OCI-LY3 (cell line): ENCODE results near the gene SLIT1.

ENCODE experiments used
- H2AFZ ChIP-seq: fragments of 200-600, 300-600 bp; shearing (Covaris generic); 2 replicates; pipeline ENCODE4 v1.6.0; 2014; ENCODE audit warnings: antibody characterized with exemption, low read depth, low read length
- H3K27ac ChIP-seq: fragments of 200-600, 300-600 bp; sonication (generic); 2 replicates; pipeline ENCODE4 v1.5.1; 2014; ENCODE audit warnings: mild to moderate bottlenecking, low read length, moderate library complexity, mixed read lengths
- H3K27me3 ChIP-seq: fragments of 200-600, 300-600 bp; sonication (generic); 2 replicates; pipeline ENCODE4 v1.6.1; 2014; ENCODE audit warnings: low read depth, low read length, mixed read lengths
- H3K36me3 ChIP-seq: fragments of 200-600, 300-600 bp; sonication (generic); replicated peaks from 2 replicates; pipeline ENCODE3; 2014; ENCODE audit warnings: low read depth, low read length, mixed read lengths
- H3K4me1 ChIP-seq: fragments of 300-600, 200-600 bp; sonication (generic); 2 replicates; pipeline ENCODE4 v1.6.1; 2014; ENCODE audit warnings: low read length, mixed read lengths
- H3K4me2 ChIP-seq: fragments of 200-600, 300-600 bp; sonication (generic); 2 replicates; pipeline ENCODE4 v1.6.1; 2014; ENCODE audit warnings: low read length, mixed read lengths
- H3K4me3 ChIP-seq: fragments of 300-600, 200-600 bp; sonication (generic); 2 replicates; pipeline ENCODE4 v1.5.1; 2014; ENCODE audit warnings: antibody characterized with exemption, mild to moderate bottlenecking, low read length, moderate library complexity
- H3K79me2 ChIP-seq: fragments of 300-600, 200-600 bp; shearing (Covaris generic); 2 replicates; pipeline ENCODE4 v1.6.1; 2014; ENCODE audit warnings: mild to moderate bottlenecking, low read length, mixed read lengths
- H3K9ac ChIP-seq: fragments of 300-600, 200-600 bp; shearing (Covaris generic); 2 replicates; pipeline ENCODE4 v1.6.0; 2014; ENCODE audit warnings: mild to moderate bottlenecking, low read length, moderate library complexity
- H3K9me3 ChIP-seq: fragments of 200-600, 300-600 bp; shearing (Covaris generic); 2 replicates; pipeline ENCODE4 v1.6.1; 2014; ENCODE audit warnings: low read length, mixed read lengths; ENCODE audit not compliant: insufficient read depth
- H4K20me1 ChIP-seq: fragments of 200-600, 300-600 bp; sonication (generic); 2 replicates; pipeline ENCODE4 v1.6.1; 2016; ENCODE audit warnings: low read length, mixed read lengths; ENCODE audit not compliant: insufficient read depth
- CTCF ChIP-seq: fragments of 200-600, 300-600 bp; sonication (generic); IDR thresholded peaks from 2 replicates; pipeline ENCODE4 v1.5.1; 2014; ENCODE audit warnings: antibody characterized with exemption, low read length, low read depth
- EZH2phosphoT487 ChIP-seq: fragments of 200-600 bp; shearing (Covaris generic); IDR thresholded peaks from 2 replicates; pipeline ENCODE4 v1.6.1; 2018; ENCODE audit warnings: antibody characterized with exemption, mixed run types, low read depth

SLIT1 gene

DNA sequence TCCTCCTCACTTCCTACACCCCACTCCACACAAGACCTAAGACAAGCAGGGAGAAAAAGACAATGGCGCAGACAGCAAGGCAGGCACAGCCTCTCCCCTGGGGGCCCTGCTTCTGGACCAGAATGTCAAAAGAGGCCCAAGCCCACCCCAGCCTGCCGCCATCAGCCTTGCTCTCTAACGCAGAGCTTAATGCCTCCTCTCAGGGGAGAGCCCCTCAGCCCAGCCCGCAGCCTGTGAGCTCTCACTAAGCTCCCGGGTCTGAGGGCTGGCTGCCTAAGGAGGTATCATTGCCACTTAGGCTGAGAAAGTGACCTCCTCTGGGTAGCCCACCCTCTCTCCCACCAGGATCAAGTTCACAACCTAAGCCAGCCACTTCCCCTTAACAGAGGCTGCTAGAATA, 16.7 kb downstream of the SLIT1 start:
- H3K79me2 ChIP-seq = no peaks in the 10 kb centered on the region
- no peak overlapping the region for H2AFZ ChIP-seq
- no peak overlapping the region for H3K9ac ChIP-seq
- H3K36me3 ChIP-seq = no peaks in the 10 kb centered on the region
- TF ChIP-seq CTCF (no peak), EZH2phosphoT487 (no peak)
- H4K20me1 ChIP-seq = no peaks in the 10 kb centered on the region
- H3K27me3 ChIP-seq = no peaks in the 10 kb centered on the region
- no peak overlapping the region for H3K4me3 ChIP-seq
- 0 out of 2 replicates have a peak, but pooled peaks cover under 1% of the 10 kb centered on the region for H3K4me1 ChIP-seq
- H3K9me3 ChIP-seq = no peaks in the 10 kb centered on the region
- no peak overlapping the region for H3K4me2 ChIP-seq
- no peak overlapping the region for H3K27ac ChIP-seq

GRCh38 chr10:97168645-97169044, 17.1 kb downstream of the SLIT1 start:
- Histone ChIP-seq H2AFZ (no peak overlapping the region), H3K4me1 (0 out of 2 replicates have a peak, but pooled peaks cover 3% of the 10 kb centered on the region), H3K27ac (no peak overlapping the region), H3K36me3 (no peaks in the 10 kb centered on the region), H3K79me2 (no peaks in the 10 kb centered on the region), H3K4me2 (no peak overlapping the region), H3K27me3 (no peaks in the 10 kb centered on the region), H3K4me3 (no peak overlapping the region), H3K9me3 (no peaks in the 10 kb centered on the region), H3K9ac (no peak overlapping the region), H4K20me1 (no peaks in the 10 kb centered on the region)
- TF ChIP-seq CTCF = no peak
- no peak for TF ChIP-seq EZH2phosphoT487

- Histone ChIP-seq H3K4me2 (no peak overlapping the region), H3K79me2 (no peaks in the 10 kb centered on the region), H4K20me1 (no peaks in the 10 kb centered on the region), H3K36me3 (no peaks in the 10 kb centered on the region), H3K27me3 (no peaks in the 10 kb centered on the region), H3K4me1 (0 out of 2 replicates have a peak, but pooled peaks cover 3% of the 10 kb centered on the region), H3K27ac (no peak overlapping the region), H3K4me3 (no peak overlapping the region), H3K9me3 (no peaks in the 10 kb centered on the region), H2AFZ (no peak overlapping the region), H3K9ac (no peak overlapping the region)
- no peak for TF ChIP-seq EZH2phosphoT487
These were observed 20.3 kb downstream of the SLIT1 start for GRCh38 chr10:97165499-97165898.

GRCh38 chr10:97163781-97164501, 21.8 kb downstream of the SLIT1 start:
- Histone ChIP-seq H3K79me2 (no peaks in the 10 kb centered on the region), H3K9ac (no peak overlapping the region), H3K27me3 (no peaks in the 10 kb centered on the region), H3K27ac (no peak overlapping the region), H3K4me2 (no peak overlapping the region), H3K4me1 (0 out of 2 replicates have a peak, but pooled peaks cover 3% of the 10 kb centered on the region), H4K20me1 (no peaks in the 10 kb centered on the region), H3K4me3 (no peak overlapping the region), H2AFZ (no peak overlapping the region), H3K36me3 (no peaks in the 10 kb centered on the region), H3K9me3 (no peaks in the 10 kb centered on the region)
- TF ChIP-seq CTCF (no peak), EZH2phosphoT487 (no peak)
